Spleen (tissue), 11 donors: ENCODE data around the gene RAB12. TPM values are rescaled to one million over a fixed set of nuclear protein-coding genes. Genes with fewer than 3 reads are reported as not detected.
A peak's percentile ranks its signal among the peaks of the same experiment; 100 is the strongest.

Source experiments
- DNase-seq: peaks from one replicate; pipeline ENCODE4 v3.0.0-alpha.2; 2020
- H3K27ac ChIP-seq, 8 donors: fragments of 200-600 bp; sonication (generic) in 7 of 8; 1 replicate in 4 of 8; 2 replicates in 4 of 8; pipeline versions ENCODE4 v1.5.0 to v1.8.0; 2016 to 2021; ENCODE audit warnings: inconsistent platforms in 4 of 8, mild to moderate bottlenecking in 4 of 8, moderate library complexity in 1 of 8
- H3K27me3 ChIP-seq, 7 donors: fragments of 200-600 bp; sonication (generic) in 6 of 7; replicated peaks in 1 of 7; 1 replicate in 4 of 7; 2 replicates in 3 of 7; pipeline versions ENCODE4 v1.5.0 to v1.8.0; 2016 to 2021; ENCODE audit warnings: inconsistent platforms in 3 of 7, mild to moderate bottlenecking in 1 of 7
- H3K36me3 ChIP-seq, 6 donors: fragments of 200-600 bp; sonication (generic) in 5 of 6; 1 replicate in 4 of 6; 2 replicates in 2 of 6; pipeline versions ENCODE4 v1.5.0 to v1.8.0; 2016 to 2021; ENCODE audit warnings: inconsistent platforms in 2 of 6
- H3K4me1 ChIP-seq, 6 donors: fragments of 200-600 bp; sonication (generic) in 5 of 6; 1 replicate in 3 of 6; 2 replicates in 3 of 6; pipeline versions ENCODE4 v1.5.0 to v1.8.0; 2016 to 2021; ENCODE audit warnings: inconsistent platforms in 3 of 6
- H3K4me3 ChIP-seq, 8 donors: fragments of 200-600 bp; sonication (generic) in 7 of 8; 1 replicate in 4 of 8; 2 replicates in 4 of 8; pipeline versions ENCODE4 v1.5.0 to v1.8.0; 2016 to 2021; ENCODE audit warnings: inconsistent platforms in 4 of 8, mild to moderate bottlenecking in 4 of 8, moderate library complexity in 2 of 8
- H3K9me3 ChIP-seq, 8 donors: fragments of 200-600 bp; sonication (generic) in 7 of 8; 1 replicate in 4 of 8; 2 replicates in 4 of 8; pipeline versions ENCODE4 v1.5.0 to v1.8.0; 2016 to 2021; ENCODE audit warnings: inconsistent platforms in 4 of 8
- CTCF ChIP-seq, 11 experiments: fragments of 200-600 bp in 7 of 11; fragments of 450-650 bp in 4 of 11; sonication (generic) in 4 of 11; IDR thresholded peaks in 8 of 11; conservative IDR thresholded peaks in 3 of 11; 1 replicate in 7 of 11; 2 replicates in 4 of 11; pipeline versions ENCODE4 v1.4.0 to v1.8.0; 2016 to 2021; ENCODE audit warnings: antibody characterized with exemption in 11 of 11, inconsistent platforms in 4 of 11, mild to moderate bottlenecking in 1 of 11
- POLR2A ChIP-seq, 3 donors: fragments of 450-650 bp; IDR thresholded peaks; one replicate each; pipeline ENCODE4 v1.5.1; 2017; ENCODE audit warnings: antibody characterized with exemption in 3 of 3, mild to moderate bottlenecking in 1 of 3
- POLR2AphosphoS5 ChIP-seq, 3 donors: sonication (generic); formaldehyde crosslinking; IDR thresholded peaks; one replicate each; pipeline ENCODE4 v1.5.1; 2017; ENCODE audit warnings: antibody characterized with exemption in 3 of 3
- WGBS, 5 donors: extraction: QIAGEN DNeasy Blood & Tissue Kit in 3 of 5; methylation state at CpG; one replicate each; pipeline versions ENCODE4 v1.1.5 to v1.1.7; 2013 to 2018; 5-methylcytosine and 5-hydroxymethylcytosine counted together
- intact Hi-C: fragments of 100-400 bp; cut with DNase I; formaldehyde crosslinking; loops from one replicate; pipeline ENCODE4 v1.15.0; 2023; ENCODE audit warnings: low total_unique reads
- polyA plus RNA-seq, 3 donors: library from polyadenylated mRNA; stranded (reverse); fragments of 200-250 nt; gene quantifications; one replicate each; pipeline ENCODE4 v1.2.1, GENCODE V29; 2013
- total RNA-seq, 7 donors: library from RNA; depleted of rRNA in 3 of 7; stranded (reverse); fragments of >200 nt in 3 of 7; fragmentation: NEBNext Ultra II Directional in 4 of 7; extraction: Animal tissue kit (Norgen Biotek cat#: 25700) in 4 of 7; gene quantifications; one replicate each; pipeline versions ENCODE4 v1.1.0 to v1.2.1, GENCODE V29; 2016 to 2021
- donor health status: healthy with polysubstance abuse.
- donor health status: DM: no; HTN: no; CAD: no; lungs with moderate emphysema.
- donor health status: DM: no; HTN: no; CAD: no.
- donor health status: Bipolar disorder and iron deficiency.
- donor health status: healthy.
- donor health status: DM: no; HTN: no; CAD: no.
- donor health status: DM: yes; HTN: yes; CAD: no.

RAB12 gene
- total and polyA plus RNA-seq, 10 donors, result 26.0 to 56.5 (median 41.3) TPM

GRCh38 chr18:8623549-8624106 is 14.4 kb downstream of the RAB12 start:
- H3K27ac ChIP-seq, result peak overlapping the region; percentile 36 to 83 (median 76)
- intact Hi-C loops, result no loop called here
- H3K4me1 ChIP-seq, result peaks cover 14 to 71% (median 48%) of the 10 kb centered on the region in 6 donors
- H3K36me3 ChIP-seq, result peaks cover 0 to 49% (median 25%) of the 10 kb centered on the region in 6 donors
- peak in 2 of 3 donors; percentile 53 to 62 for TF ChIP-seq POLR2AphosphoS5 (IDR thresholded peaks at IDR 0.05)
- no peak for TF ChIP-seq CTCF (IDR thresholded peaks at IDR 0.05 in 8 of 11, conservative IDR thresholded peaks at IDR 0.05 in 3 of 11)
- peak; percentile 79 for DNase-seq
- H3K4me3 ChIP-seq, result peak overlapping the region in 4 of 8 donors; percentile 4 to 46 (median 10)
- peaks cover 0 to 14% (median 7%) of the 10 kb centered on the region in 8 donors for H3K9me3 ChIP-seq
- 20 to 31% (median 24%) methylated on average over 4 of the region's 4 CpGs for WGBS, 5 donors
- no peaks in the 10 kb centered on the region for H3K27me3 ChIP-seq

DNA sequence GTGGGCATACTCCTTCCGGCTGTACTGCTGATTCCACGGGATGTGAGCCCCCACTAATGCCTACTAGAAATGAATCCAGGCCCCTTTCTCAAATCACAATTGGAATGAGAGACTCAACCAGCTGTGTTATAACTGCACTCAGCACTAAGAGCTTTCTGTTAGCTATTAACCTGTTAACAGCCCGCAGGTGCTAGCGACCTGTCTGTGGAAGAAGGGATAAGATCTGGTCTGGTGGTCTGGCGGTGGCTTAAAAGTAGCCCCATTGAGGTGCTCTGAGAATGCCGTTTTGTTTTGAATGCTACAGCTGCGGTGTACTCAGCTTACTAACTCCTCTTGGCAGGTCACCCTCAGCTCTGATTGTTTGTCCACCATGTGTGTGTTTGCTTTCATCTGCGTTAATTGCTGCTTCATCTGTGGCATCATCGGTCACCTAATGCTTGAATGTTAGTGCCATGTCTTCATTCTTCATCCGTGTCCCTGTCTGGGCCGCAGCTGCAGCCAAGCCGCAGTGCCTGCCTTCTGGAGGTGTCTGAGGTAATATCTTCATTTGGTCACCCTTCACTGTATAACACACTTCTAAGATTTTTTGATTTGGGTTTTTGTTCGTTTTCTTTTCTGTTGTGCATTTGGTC is 16.3 kb downstream of the RAB12 start:
- Histone ChIP-seq H3K9me3 (peaks cover 0 to 14% (median 7%) of the 10 kb centered on the region in 8 donors), H3K4me3 (no peak overlapping the region), H3K4me1 (peaks cover 14 to 58% (median 33%) of the 10 kb centered on the region in 6 donors), H3K27ac (no peak overlapping the region), H3K27me3 (no peaks in the 10 kb centered on the region), H3K36me3 (peaks cover 0 to 67% (median 29%) of the 10 kb centered on the region in 6 donors)
- no peak for DNase-seq
- intact Hi-C loops, result no loop called here
- no peak for TF ChIP-seq CTCF (IDR thresholded peaks at IDR 0.05 in 8 of 11, conservative IDR thresholded peaks at IDR 0.05 in 3 of 11)
- WGBS, 5 donors, result 87 to 97% (median 96%) methylated on average over 13 of the region's 13 CpGs

GRCh38 chr18:8626414-8627106 is 17.3 kb downstream of the RAB12 start:
- no peak for TF ChIP-seq POLR2AphosphoS5 (IDR thresholded peaks at IDR 0.05)
- TF ChIP-seq CTCF (IDR thresholded peaks at IDR 0.05 in 8 of 11, conservative IDR thresholded peaks at IDR 0.05 in 3 of 11), result no peak
- TF ChIP-seq POLR2A (IDR thresholded peaks at IDR 0.05), result no peak
- Histone ChIP-seq H3K4me3 (no peak overlapping the region), H3K4me1 (peaks cover 8 to 49% (median 25%) of the 10 kb centered on the region in 6 donors), H3K27ac (no peak overlapping the region), H3K36me3 (peaks cover 0 to 76% (median 29%) of the 10 kb centered on the region in 6 donors), H3K9me3 (peaks cover 0 to 13% (median 7%) of the 10 kb centered on the region in 8 donors), H3K27me3 (no peaks in the 10 kb centered on the region)
- DNase-seq, result no peak
- intact Hi-C loops, result no loop called here
- 77 to 91% (median 90%) methylated on average over 6 of the region's 6 CpGs for WGBS, 5 donors

DNA sequence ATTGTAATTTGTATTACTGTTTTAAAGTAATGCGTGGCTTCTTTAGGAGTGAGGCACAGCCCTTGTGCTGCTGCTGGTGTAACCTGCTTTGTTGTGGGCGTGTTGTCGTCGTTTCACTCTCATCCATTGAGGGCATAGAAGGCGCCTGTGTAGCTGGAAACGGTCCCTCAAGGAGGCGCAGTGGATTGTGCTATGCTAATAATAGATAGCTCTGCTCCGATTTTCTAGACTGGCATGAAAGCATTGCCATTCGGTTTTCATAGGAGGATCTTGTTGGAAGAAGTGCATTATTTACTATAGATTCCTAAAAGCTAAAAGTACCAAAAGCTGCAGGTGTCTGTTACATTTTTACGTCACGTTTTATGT is 17.9 kb downstream of the RAB12 start:
- Histone ChIP-seq H3K27me3 (no peaks in the 10 kb centered on the region), H3K9me3 (peaks cover 0 to 8% (median 6%) of the 10 kb centered on the region in 8 donors), H3K4me1 (peaks cover 8 to 43% (median 22%) of the 10 kb centered on the region in 6 donors), H3K4me3 (no peak overlapping the region), H3K36me3 (peaks cover 0 to 76% (median 29%) of the 10 kb centered on the region in 6 donors), H3K27ac (no peak overlapping the region)
- intact Hi-C loops, result no loop called here
- TF ChIP-seq CTCF (IDR thresholded peaks at IDR 0.05 in 8 of 11, conservative IDR thresholded peaks at IDR 0.05 in 3 of 11), result no peak
- TF ChIP-seq POLR2AphosphoS5 (IDR thresholded peaks at IDR 0.05), result no peak
- TF ChIP-seq POLR2A (IDR thresholded peaks at IDR 0.05), result no peak
- DNase-seq, result no peak
- WGBS, 5 donors, result 89 to 95% (median 90%) methylated on average over 11 of the region's 11 CpGs
